ENCODE measurements around the gene KCND3.

KCND3 gene

DNA sequence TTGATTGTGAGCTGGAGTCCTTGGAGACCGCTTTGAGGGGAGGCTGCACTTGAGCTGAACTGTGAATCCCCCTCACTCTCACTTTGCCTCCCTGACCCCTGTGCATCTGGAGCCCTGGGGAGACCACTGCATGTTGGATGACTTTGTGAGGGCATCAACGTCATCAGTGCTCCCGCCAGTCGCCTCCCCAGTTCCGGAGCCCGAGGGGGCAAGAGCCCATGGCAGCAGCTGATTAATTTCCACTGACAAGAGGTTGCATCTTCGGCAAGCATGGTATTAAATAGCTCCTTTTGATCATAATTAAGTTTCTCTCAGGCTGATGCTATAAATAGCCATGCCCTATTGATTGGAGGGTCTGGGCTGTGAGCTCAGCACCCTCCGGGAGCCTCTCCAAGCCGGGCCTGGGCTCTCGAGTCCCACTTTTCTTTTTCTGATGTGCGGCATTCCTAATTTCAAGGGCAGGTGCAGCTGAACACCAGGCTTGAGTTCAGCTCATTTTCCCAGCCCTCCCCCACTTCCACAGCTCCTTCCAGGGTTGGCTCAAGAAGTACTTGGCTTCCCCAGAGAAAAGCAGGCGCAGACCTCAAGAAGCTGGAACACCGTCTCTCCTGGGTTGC is 33.2 kb downstream of the KCND3 start:
- no peak for FAIRE-seq

DNA sequence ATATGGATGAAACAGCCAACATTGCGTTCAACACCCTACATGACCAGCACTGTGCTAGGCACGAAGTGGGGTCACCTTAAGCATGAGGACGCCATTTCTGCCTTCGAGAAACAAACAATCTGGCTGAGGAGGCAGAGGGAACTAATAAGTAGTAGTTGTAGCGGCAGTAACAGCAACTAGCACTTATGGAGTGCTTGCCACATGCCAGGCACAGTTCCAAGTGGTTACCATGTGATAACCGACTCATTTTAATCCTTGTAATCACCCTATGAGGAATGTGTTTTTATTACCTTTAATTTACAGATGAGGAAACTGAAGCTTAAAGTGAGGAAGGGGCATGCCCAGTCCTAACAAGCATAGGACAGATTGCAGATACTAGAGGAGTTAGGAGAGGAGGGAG is 33.7 kb downstream of the KCND3 start:
- no peak for FAIRE-seq

GRCh38 chr1:111953797-111954196 is 35.7 kb downstream of the KCND3 start:
- FAIRE-seq, result no peak

GRCh38 chr1:111952125-111952657 is 37.3 kb downstream of the KCND3 start:
- no peak for FAIRE-seq

GRCh38 chr1:111948209-111949171 is 41.0 kb downstream of the KCND3 start:
- no peak for FAIRE-seq

- FAIRE-seq, result no peak
Observed at GRCh38 chr1:111943846-111944749, 45.4 kb downstream of the KCND3 start.

GRCh38 chr1:111943066-111943465 is 46.4 kb downstream of the KCND3 start:
- no peak for FAIRE-seq

GRCh38 chr1:111938536-111938935 is 50.9 kb downstream of the KCND3 start:
- no peak for FAIRE-seq

DNA sequence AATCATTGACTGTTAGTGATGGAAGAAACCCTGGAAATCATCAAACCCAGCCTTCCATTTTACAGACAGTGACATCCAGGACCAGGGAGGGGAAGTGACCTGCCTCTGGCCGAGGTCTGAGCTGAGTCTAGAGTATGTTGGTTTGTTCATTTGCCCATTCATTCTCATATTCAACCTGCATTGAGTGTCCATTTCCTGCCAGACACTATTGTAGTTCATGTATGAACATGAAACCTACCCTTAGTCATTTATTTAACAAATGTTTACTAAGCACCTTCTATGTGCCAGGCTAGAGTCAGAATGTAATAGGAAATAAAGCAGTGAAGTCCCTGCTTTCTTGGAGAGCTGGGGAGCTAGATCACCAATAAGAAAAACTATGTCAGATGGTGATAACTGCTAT is 51.3 kb downstream of the KCND3 start:
- no peak for FAIRE-seq

GRCh38 chr1:111937147-111937725 is 52.2 kb downstream of the KCND3 start:
- no peak for FAIRE-seq

- no peak for FAIRE-seq
Observed at GRCh38 chr1:111934106-111934852, 55.2 kb downstream of the KCND3 start.

DNA sequence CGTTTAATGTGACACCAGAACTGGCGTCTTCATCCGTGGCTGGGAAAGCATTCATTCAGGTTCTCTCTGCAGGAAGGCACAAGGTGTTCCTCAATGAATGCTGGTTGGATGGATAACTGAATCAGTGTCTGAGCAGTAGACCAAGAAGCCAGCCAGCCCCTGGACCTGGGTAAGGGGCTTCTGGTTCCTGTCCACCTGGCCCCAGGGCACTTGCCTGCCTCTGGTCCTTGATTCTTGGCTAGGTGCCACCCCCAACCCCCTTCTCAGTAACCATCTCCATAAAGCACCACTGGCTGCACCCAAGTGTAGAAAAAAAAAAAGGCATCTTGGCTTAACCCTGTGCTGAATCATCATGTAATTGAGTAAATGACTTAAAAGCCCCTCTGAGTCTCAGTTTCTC is 59.1 kb downstream of the KCND3 start:
- no peak for FAIRE-seq

- no peak for FAIRE-seq
Observed at GRCh38 chr1:111928531-111928930, 60.9 kb downstream of the KCND3 start.

DNA sequence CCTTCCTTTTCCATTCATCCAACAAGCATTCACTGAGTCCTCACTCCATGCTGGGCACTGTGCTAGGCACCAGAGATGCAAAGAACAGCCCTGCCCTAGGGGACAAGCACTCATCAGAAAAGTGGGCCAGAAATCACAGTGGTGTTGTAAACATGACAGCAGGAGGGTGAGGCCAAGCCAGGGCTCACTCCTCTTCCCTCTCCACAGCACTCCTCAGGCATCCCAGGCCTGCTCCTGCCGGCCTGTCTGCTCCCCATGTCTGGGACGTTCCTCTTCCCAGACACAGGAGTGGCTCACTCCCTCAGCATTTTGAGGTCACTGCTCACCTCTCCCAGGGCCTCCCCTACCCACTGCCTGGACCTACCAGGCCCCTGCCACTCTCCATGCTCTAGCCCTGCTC is 61.8 kb downstream of the KCND3 start:
- FAIRE-seq, result no peak

- FAIRE-seq, result no peak
Observed at GRCh38 chr1:111924786-111925185, 64.7 kb downstream of the KCND3 start.

GRCh38 chr1:111923766-111924165 is 65.7 kb downstream of the KCND3 start:
- no peak for FAIRE-seq

DNA sequence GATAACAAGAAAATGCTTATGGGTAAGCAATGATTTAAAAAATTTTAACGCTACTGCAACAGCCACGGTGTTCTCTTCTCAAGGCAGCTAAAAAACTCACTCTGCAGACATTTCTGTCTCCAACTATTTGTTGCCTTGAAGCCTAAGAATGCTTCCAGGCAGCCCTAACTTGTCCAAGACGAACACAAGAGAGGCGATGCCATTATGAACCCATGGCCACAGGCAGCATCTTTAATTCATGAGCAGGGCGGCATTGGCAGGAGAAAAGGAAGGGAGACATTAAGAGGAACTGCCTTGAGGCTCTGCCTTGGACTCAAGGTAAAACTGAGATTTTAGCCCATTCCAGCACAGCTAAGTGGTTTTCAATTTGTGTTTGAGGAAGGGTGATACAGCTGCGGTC is 67.5 kb downstream of the KCND3 start:
- no peak for FAIRE-seq

GRCh38 chr1:111920221-111921024 is 69.0 kb downstream of the KCND3 start:
- FAIRE-seq, result no peak

GRCh38 chr1:111911776-111912515 is 77.5 kb downstream of the KCND3 start:
- FAIRE-seq, result no peak

DNA sequence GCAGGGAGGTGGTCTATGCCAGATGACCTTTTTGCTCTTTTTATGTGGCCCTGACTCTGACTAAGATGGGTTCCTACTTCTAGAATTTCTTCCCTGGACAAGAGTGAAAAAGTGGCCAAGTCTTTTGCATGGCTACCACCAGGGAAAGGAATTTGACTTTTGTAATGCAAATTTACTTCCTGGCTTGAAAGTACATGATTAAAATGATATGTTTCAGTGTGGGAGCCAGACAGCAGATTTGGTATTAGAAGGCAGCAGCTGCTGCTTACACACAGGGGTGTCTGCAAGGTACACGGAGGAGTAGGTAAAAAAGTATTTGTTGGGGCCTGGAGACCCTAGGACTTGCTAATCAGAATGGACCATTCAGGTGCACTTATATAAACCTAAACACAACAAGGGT is 78.4 kb downstream of the KCND3 start:
- no peak for FAIRE-seq
